ENCODE measurements around the gene MTRR. TPM values are rescaled to one million over a fixed set of nuclear protein-coding genes. Genes with fewer than 3 reads are reported as not detected.
A peak's percentile ranks its signal among the peaks of the same experiment; 100 is the strongest.

The MTRR gene
- total RNA-seq, 1 experiment from 2014 or later: 64.9 TPM

DNA sequence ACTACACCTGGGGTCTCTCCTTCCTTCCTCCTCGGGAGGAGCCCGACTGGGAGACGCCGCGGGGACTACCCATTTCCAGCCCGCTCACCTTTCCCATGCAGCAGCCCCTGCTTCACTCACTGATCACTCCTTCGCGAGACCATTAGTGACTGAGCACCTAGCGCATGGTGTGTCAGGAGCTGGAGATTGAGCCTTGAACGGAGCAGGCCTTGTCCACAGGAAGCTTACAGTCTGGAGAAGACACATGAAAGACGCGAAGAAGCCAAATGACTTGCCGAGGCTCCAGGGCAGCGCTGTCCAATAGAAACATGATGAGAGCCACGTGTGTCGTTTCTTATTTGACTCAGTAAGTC is 17.7 kb upstream of the MTRR start:
- H3K4me2 ChIP-seq (ENCODE audit: low read length): peak overlapping the region; percentile 71
- H4K20me1 ChIP-seq (ENCODE audit: low read length): no peaks in the 10 kb centered on the region
- H3K9me3 ChIP-seq (ENCODE audit: low read length): no peaks in the 10 kb centered on the region
- peak overlapping the region; percentile 58 for H3K4me3 ChIP-seq (ENCODE audit: low read length)
- no peak for DNase-seq
- no peak overlapping the region for H3K9ac ChIP-seq (ENCODE audit: low read length)
- POLR2A ChIA-PET (ENCODE audit: unreplicated experiment): no interaction called here
- H3F3A ChIP-seq (ENCODE audit: low read length, unreplicated experiment): no peaks in the 10 kb centered on the region
- H2AFZ ChIP-seq (ENCODE audit: low read length): peak overlapping the region; percentile 61
- TF ChIP-seq EZH2 (IDR thresholded peaks at IDR 0.05; ENCODE audit: low read length, unreplicated experiment) (no peak), CTCF (conservative IDR thresholded peaks at IDR 0.05; ENCODE audit: low read depth, low read length) (no peak), EZH2phosphoT487 (IDR thresholded peaks at IDR 0.05; ENCODE audit: borderline replicate concordance, low read length) (no peak)
- no peak overlapping the region for H3K27ac ChIP-seq (ENCODE audit: low read length)
- no peaks in the 10 kb centered on the region for H3K36me3 ChIP-seq (ENCODE audit: low read depth, low read length)
- no TSS peak for BruUV-seq (replicated peaks)
- no peak for ATAC-seq
- H3K79me2 ChIP-seq (ENCODE audit: low read length): no peaks in the 10 kb centered on the region
- H3K9me2 ChIP-seq (replicated peaks; ENCODE audit: low read length): no peaks in the 10 kb centered on the region
- intact Hi-C loops (cut with micrococcal nuclease): no loop called here
- CTCF ChIA-PET: interaction anchor here (0.5 to 0.7 kb wide), 2 partner anchors 18 to 79 kb away, joined by 3 to 10 read pairs; no protein-coding TSS in a partner anchor
- H3K4me1 ChIP-seq (ENCODE audit: insufficient read depth, low read length): no peaks in the 10 kb centered on the region
- H3K27me3 ChIP-seq (ENCODE audit: low read length): peaks cover 7% of the 10 kb centered on the region; the same call in 1 of the 2 replicates

GRCh38 chr5:7851617-7852289 is 17.2 kb upstream of the MTRR start:
- H2AFZ ChIP-seq (ENCODE audit: low read length): peak overlapping the region; percentile 61
- no peaks in the 10 kb centered on the region for H3K9me3 ChIP-seq (ENCODE audit: low read length)
- H3K4me3 ChIP-seq (ENCODE audit: low read length): no peak overlapping the region
- DNase-seq (no peak), ATAC-seq (peak; percentile 21)
- no TSS peak for BruUV-seq (replicated peaks)
- POLR2A ChIA-PET (ENCODE audit: unreplicated experiment): no interaction called here
- H3K4me1 ChIP-seq (ENCODE audit: insufficient read depth, low read length): no peaks in the 10 kb centered on the region
- H3K4me2 ChIP-seq (ENCODE audit: low read length): no peak overlapping the region
- intact Hi-C loops (cut with micrococcal nuclease): no loop called here
- TF ChIP-seq EZH2phosphoT487 (IDR thresholded peaks at IDR 0.05; ENCODE audit: borderline replicate concordance, low read length) (no peak), EZH2 (IDR thresholded peaks at IDR 0.05; ENCODE audit: low read length, unreplicated experiment) (no peak), CTCF (conservative IDR thresholded peaks at IDR 0.05; ENCODE audit: low read depth, low read length) (no peak)
- H3K27ac ChIP-seq (ENCODE audit: low read length): no peak overlapping the region
- H3K79me2 ChIP-seq (ENCODE audit: low read length): no peaks in the 10 kb centered on the region
- no peak overlapping the region for H3K9ac ChIP-seq (ENCODE audit: low read length)
- CTCF ChIA-PET: interaction anchor here (0.5 kb wide), 1 partner anchor 80 kb away, joined by 3 read pairs; no protein-coding TSS in a partner anchor
- H3K36me3 ChIP-seq (ENCODE audit: low read depth, low read length): no peaks in the 10 kb centered on the region
- H3K9me2 ChIP-seq (replicated peaks; ENCODE audit: low read length): no peaks in the 10 kb centered on the region
- H4K20me1 ChIP-seq (ENCODE audit: low read length): no peaks in the 10 kb centered on the region
- H3K27me3 ChIP-seq (ENCODE audit: low read length): peaks cover 7% of the 10 kb centered on the region; the same call in 1 of the 2 replicates
- H3F3A ChIP-seq (ENCODE audit: low read length, unreplicated experiment): no peaks in the 10 kb centered on the region

DNA sequence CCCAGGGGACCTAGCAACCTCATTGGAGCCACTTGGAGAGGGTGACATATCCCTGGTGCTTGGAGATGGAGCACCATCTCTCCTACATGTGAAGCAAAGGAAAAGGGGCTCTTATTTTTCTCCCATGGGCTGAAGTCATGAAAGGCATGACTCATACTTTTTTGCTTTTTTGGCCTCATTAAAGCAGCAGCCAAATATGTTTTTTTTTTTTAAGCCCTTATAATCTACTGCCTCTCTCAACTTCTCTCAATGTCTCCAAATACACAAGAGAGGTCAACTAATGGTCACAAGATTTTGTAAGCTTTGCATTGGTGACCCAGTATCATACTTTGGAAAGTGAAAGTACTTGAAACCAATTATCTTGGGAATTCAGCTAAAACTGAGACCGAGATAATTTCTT is 16.4 kb upstream of the MTRR start:
- H3K4me2 ChIP-seq (ENCODE audit: low read length): no peak overlapping the region
- no peak for ATAC-seq
- CTCF ChIA-PET: no interaction called here
- H2AFZ ChIP-seq (ENCODE audit: low read length): no peak overlapping the region
- no peaks in the 10 kb centered on the region for H3K9me2 ChIP-seq (replicated peaks; ENCODE audit: low read length)
- no peaks in the 10 kb centered on the region for H3K4me1 ChIP-seq (ENCODE audit: insufficient read depth, low read length)
- H3F3A ChIP-seq (ENCODE audit: low read length, unreplicated experiment): no peaks in the 10 kb centered on the region
- POLR2A ChIA-PET (ENCODE audit: unreplicated experiment): no interaction called here
- H3K9ac ChIP-seq (ENCODE audit: low read length): no peak overlapping the region
- intact Hi-C loops (cut with micrococcal nuclease): no loop called here
- H3K27me3 ChIP-seq (ENCODE audit: low read length): peaks cover 7% of the 10 kb centered on the region; the same call in 1 of the 2 replicates
- no peak overlapping the region for H3K27ac ChIP-seq (ENCODE audit: low read length)
- H3K4me3 ChIP-seq (ENCODE audit: low read length): no peak overlapping the region
- DNase-seq: no peak
- no peaks in the 10 kb centered on the region for H3K36me3 ChIP-seq (ENCODE audit: low read depth, low read length)
- H4K20me1 ChIP-seq (ENCODE audit: low read length): no peaks in the 10 kb centered on the region
- H3K79me2 ChIP-seq (ENCODE audit: low read length): no peaks in the 10 kb centered on the region
- no peak for TF ChIP-seq EZH2phosphoT487 (IDR thresholded peaks at IDR 0.05; ENCODE audit: borderline replicate concordance, low read length)
- TF ChIP-seq CTCF (conservative IDR thresholded peaks at IDR 0.05; ENCODE audit: low read depth, low read length): no peak
- TF ChIP-seq EZH2 (IDR thresholded peaks at IDR 0.05; ENCODE audit: low read length, unreplicated experiment): no peak
- no peaks in the 10 kb centered on the region for H3K9me3 ChIP-seq (ENCODE audit: low read length)
- BruUV-seq (replicated peaks): no TSS peak
